GM21825 (cell line): ENCODE data around the gene POLE.

Experiments
- ATAC-seq: cut with Tn5 transposase; IDR thresholded peaks from one replicate; pipeline ENCODE4 v1.9.1; 2021; ENCODE audit warnings: mild to moderate bottlenecking, moderate library complexity; ENCODE audit not compliant: unreplicated experiment

POLE gene

GRCh38 chr12:132632521-132633228, 54.5 kb downstream of the POLE start:
- ATAC-seq, result no peak

- ATAC-seq, result no peak
Measured at GRCh38 chr12:132631666-132632065, 55.5 kb downstream of the POLE start.

- no peak for ATAC-seq
Measured at GRCh38 chr12:132630672-132631071, 56.5 kb downstream of the POLE start.

- ATAC-seq, result no peak
Measured at GRCh38 chr12:132629330-132629729, 57.8 kb downstream of the POLE start.

- no peak for ATAC-seq
Measured at GRCh38 chr12:132625731-132626430, 61.3 kb downstream of the POLE start.

GRCh38 chr12:132624910-132625630, 62.1 kb downstream of the POLE start:
- no peak for ATAC-seq

- no peak for ATAC-seq
Measured at GRCh38 chr12:132624186-132624855, 62.8 kb downstream of the POLE start.

GRCh38 chr12:132623072-132623869, 63.9 kb downstream of the POLE start:
- no peak for ATAC-seq

- ATAC-seq, result no peak
Measured at GRCh38 chr12:132622437-132623071, 64.6 kb downstream of the POLE start.

- ATAC-seq, result no peak
Measured at GRCh38 chr12:132621657-132622435, 65.3 kb downstream of the POLE start.

- ATAC-seq, result no peak
Measured at GRCh38 chr12:132620899-132621656, 66.1 kb downstream of the POLE start.

- ATAC-seq, result no peak
Measured at GRCh38 chr12:132620113-132620898, 66.8 kb downstream of the POLE start.

GRCh38 chr12:132619386-132620112, 67.6 kb downstream of the POLE start:
- no peak for ATAC-seq

GRCh38 chr12:132619071-132619385, 68.1 kb downstream of the POLE start:
- ATAC-seq, result no peak

- no peak for ATAC-seq
Measured at GRCh38 chr12:132618683-132619043, 68.5 kb downstream of the POLE start, which contains the start of gene P2RX2. Gene P2RX2, plus strand, starts transcription at chr12:132618776. Its CDS starts 41 bp downstream, at chr12:132618817.

- ATAC-seq, result no peak
Measured at GRCh38 chr12:132617822-132618682, 69.1 kb downstream of the POLE start.
